ENCODE measurements around the gene PAPOLB. TPM values are rescaled to one million over a fixed set of nuclear protein-coding genes. Genes with fewer than 3 reads are reported as not detected.

The PAPOLB gene
- total and polyA plus RNA-seq, 12 donors: 0.01 to 0.21 (median 0.14) TPM; not detected in 4

GRCh38 chr7:4816419-4817080 lies 45.3 kb downstream of the PAPOLB start:
- Histone ChIP-seq H3K4me3 (no peak overlapping the region), H3K27me3 (no peaks in the 10 kb centered on the region), H3K4me1 (peaks cover 3 to 37% (median 19%) of the 10 kb centered on the region in 9 donors), H3K36me3 (peaks cover 0 to 19% (median 0%) of the 10 kb centered on the region in 9 donors), H3K27ac (no peak overlapping the region), H3K9me3 (peaks cover 0 to 4% (median 0%) of the 10 kb centered on the region in 11 donors)
- intact Hi-C loops (cut with DNase I): no loop called here
- 92 to 95% methylated on average over 26 of the region's 26 CpGs for WGBS, 2 donors
- TF ChIP-seq, protein P1, sequence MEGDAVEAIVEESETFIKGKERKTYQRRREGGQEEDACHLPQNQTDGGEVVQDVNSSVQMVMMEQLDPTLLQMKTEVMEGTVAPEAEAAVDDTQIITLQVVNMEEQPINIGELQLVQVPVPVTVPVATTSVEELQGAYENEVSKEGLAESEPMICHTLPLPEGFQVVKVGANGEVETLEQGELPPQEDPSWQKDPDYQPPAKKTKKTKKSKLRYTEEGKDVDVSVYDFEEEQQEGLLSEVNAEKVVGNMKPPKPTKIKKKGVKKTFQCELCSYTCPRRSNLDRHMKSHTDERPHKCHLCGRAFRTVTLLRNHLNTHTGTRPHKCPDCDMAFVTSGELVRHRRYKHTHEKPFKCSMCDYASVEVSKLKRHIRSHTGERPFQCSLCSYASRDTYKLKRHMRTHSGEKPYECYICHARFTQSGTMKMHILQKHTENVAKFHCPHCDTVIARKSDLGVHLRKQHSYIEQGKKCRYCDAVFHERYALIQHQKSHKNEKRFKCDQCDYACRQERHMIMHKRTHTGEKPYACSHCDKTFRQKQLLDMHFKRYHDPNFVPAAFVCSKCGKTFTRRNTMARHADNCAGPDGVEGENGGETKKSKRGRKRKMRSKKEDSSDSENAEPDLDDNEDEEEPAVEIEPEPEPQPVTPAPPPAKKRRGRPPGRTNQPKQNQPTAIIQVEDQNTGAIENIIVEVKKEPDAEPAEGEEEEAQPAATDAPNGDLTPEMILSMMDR (IDR thresholded peaks at IDR 0.05): no peak
- ATAC-seq: no peak
- DNase-seq: no peak

GRCh38 chr7:4815609-4816418 lies 46.0 kb downstream of the PAPOLB start:
- peaks cover 0 to 19% (median 0%) of the 10 kb centered on the region in 9 donors for H3K36me3 ChIP-seq
- intact Hi-C loops (cut with DNase I): no loop called here
- 93 to 94% methylated on average over 38 of the region's 38 CpGs for WGBS, 2 donors
- no peak for ATAC-seq
- peaks cover 3 to 30% (median 14%) of the 10 kb centered on the region in 9 donors for H3K4me1 ChIP-seq
- H3K27ac ChIP-seq: no peak overlapping the region
- no peak overlapping the region for H3K4me3 ChIP-seq
- peaks cover 0 to under 1% (median 0%) of the 10 kb centered on the region in 7 donors for H3K27me3 ChIP-seq
- TF ChIP-seq, protein P1 (IDR thresholded peaks at IDR 0.05): no peak
- no peak for DNase-seq
- peaks cover 0 to 4% (median 0%) of the 10 kb centered on the region in 11 donors for H3K9me3 ChIP-seq

DNA sequence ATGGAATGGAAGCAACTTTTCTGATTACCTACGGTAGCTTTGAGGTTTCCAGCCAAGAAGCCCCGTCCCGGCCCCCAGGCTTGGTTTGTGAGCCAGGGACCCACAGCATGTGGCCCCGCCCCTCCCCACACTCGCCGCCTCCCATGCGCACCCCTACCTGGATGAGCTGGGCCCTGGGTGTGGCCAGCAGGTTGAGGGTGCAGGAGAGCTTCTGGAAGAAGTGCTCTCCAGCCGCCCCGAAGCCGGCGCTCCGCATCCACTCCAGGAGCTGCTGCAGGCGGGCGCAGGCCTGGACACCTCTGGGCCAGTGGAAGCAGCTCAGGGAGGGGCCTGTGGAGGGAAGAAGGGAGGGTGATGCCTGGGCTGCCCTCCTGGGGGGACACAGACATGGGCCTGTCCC lies 46.7 kb downstream of the PAPOLB start:
- 97% methylated on average over 14 of the region's 14 CpGs for WGBS, 2 donors

GRCh38 chr7:4814433-4814832 lies 47.4 kb downstream of the PAPOLB start:
- Histone ChIP-seq H3K27ac (no peak overlapping the region), H3K9me3 (peaks cover 0 to 4% (median 0%) of the 10 kb centered on the region in 11 donors), H3K4me3 (no peak overlapping the region), H3K36me3 (peaks cover 0 to 32% (median 0%) of the 10 kb centered on the region in 9 donors), H3K27me3 (peaks cover 0 to 14% (median 0%) of the 10 kb centered on the region in 7 donors), H3K4me1 (peaks cover 0 to 21% (median 4%) of the 10 kb centered on the region in 9 donors)
- intact Hi-C loops (cut with DNase I): no loop called here
- DNase-seq: no peak
- 81 to 83% methylated on average over 14 of the region's 14 CpGs for WGBS, 2 donors
- TF ChIP-seq, protein P1 (IDR thresholded peaks at IDR 0.05): no peak
- no peak for ATAC-seq

More for the DNA sequence above, 46.7 kb downstream of the PAPOLB start:
- intact Hi-C loops (cut with DNase I): no loop called here
- DNase-seq: no peak
- H3K9me3 ChIP-seq: peaks cover 0 to 4% (median 0%) of the 10 kb centered on the region in 11 donors
- no peak for ATAC-seq
- no peak overlapping the region for H3K27ac ChIP-seq
- TF ChIP-seq, protein P1 (IDR thresholded peaks at IDR 0.05): no peak
- peaks cover 0 to 7% (median 0%) of the 10 kb centered on the region in 7 donors for H3K27me3 ChIP-seq
- peaks cover 1 to 23% (median 7%) of the 10 kb centered on the region in 9 donors for H3K4me1 ChIP-seq
- no peak overlapping the region for H3K4me3 ChIP-seq
- peaks cover 0 to 25% (median 0%) of the 10 kb centered on the region in 9 donors for H3K36me3 ChIP-seq

Measured in heart right ventricle (tissue), 16 donors.